ENCODE data around the gene MAPKAPK3. TPM values are rescaled to one million over a fixed set of nuclear protein-coding genes. Genes with fewer than 3 reads are reported as not detected.
A peak's percentile ranks its signal among the peaks of the same experiment; 100 is the strongest.

Gene MAPKAPK3
- total and polyA plus RNA-seq, 2 of the 8 experiments (the other 6 are each of a cell fraction or from before 2014, with no cell fraction given), result 65.4 to 99.8 TPM

- Histone ChIP-seq H2AK5ac (ENCODE audit: low read depth, low read length) (no peak overlapping the region), H3K27ac (ENCODE audit: low read depth, low read length) (peak overlapping the region; percentile 23; the same call in 1 of the 2 replicates), H3K23me2 (ENCODE audit: low read depth, low read length) (no peaks in the 10 kb centered on the region), H4K5ac (ENCODE audit: insufficient read length, low read depth, low read length) (no peak overlapping the region), H3K4ac (replicated peaks; ENCODE audit: insufficient read length, low read depth, low read length) (no peak overlapping the region), H3K4me1 (replicated peaks in 1 of 4; ENCODE audit: control insufficient read depth in 3 of 4, insufficient read depth in 4 of 4, low read length in 3 of 4) (peaks cover 2 to 21% (median 12%) of the 10 kb centered on the region in 4 experiments), H3K9me3 (ENCODE audit: insufficient read depth in 2 of 2, low read depth in 1 of 2, low read length in 1 of 2) (no peaks in the 10 kb centered on the region), H3K79me2 (ENCODE audit: control insufficient read depth in 1 of 2, insufficient read depth in 2 of 2, low read length in 2 of 2) (peaks cover 0 to 40% of the 10 kb centered on the region in 2 experiments; a peak in 1 of 4 replicates), H3K36me3 (ENCODE audit: control insufficient read depth in 2 of 4, insufficient read depth in 4 of 4, low read length in 3 of 4) (peaks cover 0 to 3% (median 0%) of the 10 kb centered on the region in 4 experiments; a peak in 2 of 8 replicates), H4K8ac (ENCODE audit: extremely low read depth, insufficient read depth, low read length) (no peak overlapping the region; the same call in 1 of the 2 replicates), H2AFZ (ENCODE audit: low read length) (no peak overlapping the region), H2BK12ac (ENCODE audit: low read depth, low read length) (0 out of 2 replicates have a peak overlapping the region, but pooled peaks have one; percentile 17), H3K23ac (ENCODE audit: insufficient read length) (no peak overlapping the region), H3K27me3 (replicated peaks in 1 of 4; ENCODE audit: control insufficient read depth in 3 of 4, extremely low read depth in 1 of 4, insufficient read depth in 3 of 4, low read length in 3 of 4) (no peaks in the 10 kb centered on the region), H3K4me3 (ENCODE audit: extremely low read depth in 1 of 4, insufficient read depth in 2 of 4, low read depth in 3 of 4, low read length in 4 of 4) (no peak overlapping the region), H3K9ac (replicated peaks in 1 of 4; ENCODE audit: extremely low read depth in 1 of 4, low read depth in 3 of 4, low read length in 3 of 4) (no peak overlapping the region), H3K18ac (ENCODE audit: extremely low read depth, low read length) (no peak overlapping the region; the same call in none of the 2 replicates), H4K20me1 (replicated peaks in 1 of 2; ENCODE audit: control insufficient read depth in 1 of 2, insufficient read depth in 2 of 2, low read length in 2 of 2) (peaks cover 2 to 16% of the 10 kb centered on the region in 2 experiments), H3K4me2 (ENCODE audit: insufficient read depth in 1 of 2, low read depth in 2 of 2, low read length in 2 of 2) (peak overlapping the region; percentile 14 to 15; a peak in 2 of 4 replicates), H3K56ac (replicated peaks; ENCODE audit: insufficient read length, low read depth, low read length) (no peak overlapping the region), H3K79me1 (ENCODE audit: low read depth, low read length) (peaks cover 9% of the 10 kb centered on the region), H2BK5ac (ENCODE audit: low read depth, low read length) (0 out of 2 replicates have a peak overlapping the region, but pooled peaks have one; percentile 2), H3K14ac (ENCODE audit: insufficient read length) (no peak overlapping the region), H2BK120ac (replicated peaks; ENCODE audit: low read depth, low read length) (no peak overlapping the region), H2BK15ac (ENCODE audit: low read length) (no peak overlapping the region), H4K91ac (replicated peaks; ENCODE audit: insufficient read length, low read length) (no peak overlapping the region), H2BK20ac (ENCODE audit: low read length) (0 out of 2 replicates have a peak overlapping the region, but pooled peaks have one; percentile 48)
- CTCF ChIA-PET (ENCODE audit: partially characterized antibody), result interaction anchor here (0.7 to 63.8 kb wide), 8 partner anchors 4 to 746 kb away, joined by 3 to 1262 read pairs (median 8); partner anchors contain the start of genes C3orf18, CISH, DOCK3 and HEMK1
- DNase-seq (ENCODE audit: low read depth in 1 of 2, low spot score in 2 of 2), result no peak
- FAIRE-seq, result no peak
- WGBS, 2 experiments (ENCODE audit: extremely low coverage in 1 of 2, insufficient coverage in 1 of 2, insufficient read length in 1 of 2, insufficient replicate concordance in 2 of 2, low coverage in 1 of 2, low lambda C conversion rate in 2 of 2, missing lambda C conversion rate in 1 of 2), result 74% methylated on average over 17 of the region's 18 CpGs; no CpG with 5 or more reads in 1 of the 2 experiments
- POLR2A ChIA-PET (ENCODE audit: partially characterized antibody), result interaction anchor here (0.6 kb wide), 1 partner anchor 312 kb away, joined by 3 read pairs; no protein-coding TSS in a partner anchor
- TF ChIP-seq TAF1 (IDR thresholded peaks at IDR 0.05; ENCODE audit: low read depth, low read length) (no peak), KDM5A (IDR thresholded peaks at IDR 0.05; ENCODE audit: low read length) (no peak), BRCA1 (IDR thresholded peaks at IDR 0.05; ENCODE audit: low read depth, low read length) (no peak), SP4 (IDR thresholded peaks at IDR 0.05; ENCODE audit: low read length) (no peak), NRF1 (IDR thresholded peaks at IDR 0.05; ENCODE audit: low read depth, low read length) (no peak), HDAC2 (IDR thresholded peaks at IDR 0.05; ENCODE audit: borderline replicate concordance in 1 of 2, low read depth in 2 of 2, low read length in 2 of 2) (no peak), JUN (IDR thresholded peaks at IDR 0.05; ENCODE audit: low read depth, low read length) (no peak)
- TF ChIP-seq, protein P1, sequence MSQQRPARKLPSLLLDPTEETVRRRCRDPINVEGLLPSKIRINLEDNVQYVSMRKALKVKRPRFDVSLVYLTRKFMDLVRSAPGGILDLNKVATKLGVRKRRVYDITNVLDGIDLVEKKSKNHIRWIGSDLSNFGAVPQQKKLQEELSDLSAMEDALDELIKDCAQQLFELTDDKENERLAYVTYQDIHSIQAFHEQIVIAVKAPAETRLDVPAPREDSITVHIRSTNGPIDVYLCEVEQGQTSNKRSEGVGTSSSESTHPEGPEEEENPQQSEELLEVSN (IDR thresholded peaks at IDR 0.05), result no peak
These were observed 8.6 kb downstream of the MAPKAPK3 start for GRCh38 chr3:50625231-50626182.
